H9 (cell line): ENCODE measurements around the gene BAIAP2L1. TPM values are rescaled to one million over a fixed set of nuclear protein-coding genes. Genes with fewer than 3 reads are reported as not detected.

Experiments used
- DNase-seq: peaks from one replicate; pipeline ENCODE4 v3.0.0-alpha.2; 2017
- H2AFZ ChIP-seq: one replicate; pipeline ENCODE4 v1.6.1; 2013; ENCODE audit warnings: mild to moderate bottlenecking, low read length, control low read depth, moderate library complexity
- H2AK5ac ChIP-seq: 2 replicates; pipeline ENCODE4 v1.6.1; 2013; ENCODE audit warnings: low read length, control low read depth, mixed read lengths; ENCODE audit not compliant: insufficient read length
- H2BK120ac ChIP-seq: one replicate; pipeline ENCODE4 v1.6.1; 2013; ENCODE audit warnings: low read depth, mild to moderate bottlenecking, low read length, control low read depth, inconsistent platforms; ENCODE audit not compliant: poor library complexity, severe bottlenecking
- H2BK12ac ChIP-seq: 2 replicates; pipeline ENCODE4 v1.6.1; 2013; ENCODE audit warnings: low read length, control low read depth, mixed read lengths, low read depth; ENCODE audit not compliant: insufficient read length
- H2BK15ac ChIP-seq: 2 replicates; pipeline ENCODE4 v1.6.1; 2013; ENCODE audit warnings: low read depth, low read length, control low read depth
- H2BK20ac ChIP-seq: one replicate; pipeline ENCODE4 v1.6.1; 2013; ENCODE audit warnings: low read depth, mild to moderate bottlenecking, low read length, control low read depth, inconsistent platforms; ENCODE audit not compliant: poor library complexity, severe bottlenecking
- H2BK5ac ChIP-seq: 2 replicates; pipeline ENCODE4 v1.6.1; 2013; ENCODE audit warnings: low read length, control low read depth, mixed read lengths; ENCODE audit not compliant: insufficient read length
- H3K14ac ChIP-seq: 2 replicates; pipeline ENCODE4 v1.6.1; 2013; ENCODE audit warnings: low read length, control low read depth; ENCODE audit not compliant: insufficient read depth
- H3K18ac ChIP-seq: 2 replicates; pipeline ENCODE4 v1.6.1; 2013; ENCODE audit warnings: low read depth, mild to moderate bottlenecking, mixed read lengths, low read length, control low read depth; ENCODE audit not compliant: insufficient read length
- H3K23ac ChIP-seq: 2 replicates; pipeline ENCODE4 v1.6.1; 2013; ENCODE audit warnings: low read length, control low read depth, mixed read lengths, low read depth; ENCODE audit not compliant: insufficient read length
- H3K23me2 ChIP-seq: 2 replicates; pipeline ENCODE4 v1.6.1; 2013; ENCODE audit warnings: low read depth, mild to moderate bottlenecking, mixed read lengths, low read length, control low read depth; ENCODE audit not compliant: insufficient read length, poor library complexity, severe bottlenecking
- H3K27ac ChIP-seq: 2 replicates; pipeline ENCODE4 v1.5.1; 2013; ENCODE audit warnings: low read length, control low read depth, mixed read lengths, low read depth; ENCODE audit not compliant: insufficient read length
- H3K27me3 ChIP-seq: 2 replicates; pipeline ENCODE4 v1.6.1; 2013; ENCODE audit warnings: low read length, control low read depth, inconsistent platforms; ENCODE audit not compliant: insufficient read depth
- H3K4ac ChIP-seq: 2 replicates; pipeline ENCODE4 v1.6.1; 2013; ENCODE audit warnings: low read depth, mild to moderate bottlenecking, control low read depth, inconsistent platforms, low read length, moderate library complexity
- H3K4me1 ChIP-seq: 2 replicates; pipeline ENCODE4 v1.6.1; 2013; ENCODE audit warnings: low read length, control low read depth, inconsistent platforms; ENCODE audit not compliant: insufficient read depth
- H3K4me2 ChIP-seq: 2 replicates; pipeline ENCODE4 v1.6.1; 2013; ENCODE audit warnings: low read length, control low read depth, mixed read lengths; ENCODE audit not compliant: insufficient read length, insufficient read depth
- H3K56ac ChIP-seq: 2 replicates; pipeline ENCODE4 v1.6.1; 2013; ENCODE audit warnings: low read depth, mild to moderate bottlenecking, mixed read lengths, low read length, control low read depth; ENCODE audit not compliant: insufficient read length
- H3K79me1 ChIP-seq: 2 replicates; pipeline ENCODE4 v1.6.1; 2013; ENCODE audit warnings: low read depth, mild to moderate bottlenecking, moderate library complexity, low read length, control low read depth, inconsistent platforms; ENCODE audit not compliant: insufficient read depth, poor library complexity, severe bottlenecking
- H3K79me2 ChIP-seq: 2 replicates; pipeline ENCODE4 v1.6.1; 2013; ENCODE audit warnings: low read length, control low read depth, inconsistent platforms; ENCODE audit not compliant: insufficient read depth
- H3K9ac ChIP-seq: 2 replicates; pipeline ENCODE4 v1.6.1; 2013; ENCODE audit warnings: low read length, control low read depth, mixed read lengths; ENCODE audit not compliant: insufficient read length; ENCODE audit errors: extremely low read depth
- H3K9me3 ChIP-seq: one replicate; pipeline ENCODE4 v1.6.1; 2013; ENCODE audit warnings: low read depth, low read length, inconsistent platforms; ENCODE audit not compliant: control insufficient read depth
- H3T11ph ChIP-seq: one replicate; pipeline ENCODE4 v1.6.1; 2013; ENCODE audit warnings: mild to moderate bottlenecking, low read length, control low read depth, inconsistent platforms
- H4K20me1 ChIP-seq: one replicate; pipeline ENCODE4 v1.6.1; 2013; ENCODE audit not compliant: control insufficient read depth, insufficient read length, insufficient read depth
- H4K5ac ChIP-seq: 2 replicates; pipeline ENCODE4 v1.6.1; 2013; ENCODE audit warnings: low read depth, mild to moderate bottlenecking, mixed read lengths, low read length, control low read depth; ENCODE audit not compliant: insufficient read length
- H4K8ac ChIP-seq: replicated peaks from 2 replicates; pipeline ENCODE4 v1.6.1; 2013; ENCODE audit warnings: low read length, control low read depth, mixed read lengths, low read depth; ENCODE audit not compliant: insufficient read length
- H4K91ac ChIP-seq: 2 replicates; pipeline ENCODE4 v1.6.1; 2013; ENCODE audit warnings: low read depth, mild to moderate bottlenecking, moderate library complexity, mixed read lengths, low read length, control low read depth; ENCODE audit not compliant: insufficient read length
- H3K27ac Mint-ChIP-seq, 3 experiments: 2 replicates in 2 of 3; 3 replicates in 1 of 3; pipeline ENCODE4 v1.8.0; 2020 to 2021; ENCODE audit warnings: mixed read lengths in 3 of 3, mild to moderate bottlenecking in 1 of 3, moderate library complexity in 1 of 3
- H3K27me3 Mint-ChIP-seq: 2 replicates; pipeline ENCODE4 v1.8.0; 2021; ENCODE audit warnings: low read depth, mild to moderate bottlenecking, moderate library complexity, mixed read lengths
- H3K36me3 Mint-ChIP-seq, 3 experiments: 2 replicates in 2 of 3; 3 replicates in 1 of 3; pipeline ENCODE4 v1.8.0; 2020 to 2021; ENCODE audit warnings: low read depth in 3 of 3, mixed read lengths in 3 of 3; ENCODE audit not compliant: insufficient read depth in 1 of 3
- H3K4me1 Mint-ChIP-seq, 2 experiments: 2 replicates each; pipeline ENCODE4 v1.8.0; 2020; ENCODE audit warnings: mixed read lengths in 2 of 2
- H3K4me3 Mint-ChIP-seq, 2 experiments: 2 replicates in 1 of 2; 3 replicates in 1 of 2; pipeline ENCODE4 v1.8.0; 2020 to 2021; ENCODE audit warnings: mild to moderate bottlenecking in 2 of 2, mixed read lengths in 2 of 2, moderate library complexity in 1 of 2
- H3K9me3 Mint-ChIP-seq, 2 experiments: 2 replicates in 1 of 2; 3 replicates in 1 of 2; pipeline ENCODE4 v1.8.0; 2020; ENCODE audit warnings: mild to moderate bottlenecking in 2 of 2, mixed read lengths in 2 of 2, moderate library complexity in 1 of 2
- WGBS: extraction: QIAGEN DNeasy Blood & Tissue Kit; methylation state at CpG from one replicate; pipeline ENCODE4 v1.1.7; 2013; ENCODE audit warnings: missing lambda C conversion rate, low lambda C conversion rate, mixed read lengths; ENCODE audit not compliant: insufficient read length; ENCODE audit errors: extremely low coverage; 5-methylcytosine and 5-hydroxymethylcytosine counted together
- total RNA-seq: library from RNA; stranded (reverse); gene quantifications from 2 replicates; pipeline ENCODE4 v1.2.1, GENCODE V29; 2021
- TF ChIP-seq, protein P1 (sequence below): fragments of 200-600 bp; sonication (generic); conservative IDR thresholded peaks from 3 replicates; pipeline ENCODE4 v1.8.0; 2021; ENCODE audit warnings: antibody characterized with exemption, mild to moderate bottlenecking

The BAIAP2L1 gene
- total RNA-seq, 1 experiment from 2014 or later: 25.9 TPM

DNA sequence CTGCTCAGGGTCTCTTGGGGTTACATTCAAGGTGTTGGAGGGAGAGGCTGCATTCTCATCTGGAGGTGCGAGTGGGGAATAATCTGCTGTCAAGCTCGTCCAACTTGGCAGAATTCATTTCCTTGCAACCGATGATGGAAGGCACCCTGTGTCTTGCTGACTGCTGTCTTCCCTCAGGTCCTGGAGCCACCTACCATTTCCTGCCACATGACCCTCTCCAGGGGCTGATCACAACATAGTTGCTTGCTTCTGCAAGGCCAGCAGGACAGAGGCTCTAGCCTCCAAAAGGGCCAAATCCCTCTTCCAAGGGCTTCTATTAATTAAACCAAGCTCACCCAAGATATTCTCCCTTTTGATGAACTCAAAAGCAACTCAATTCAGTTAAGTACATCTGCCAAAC, 133.6 kb downstream of the BAIAP2L1 start:
- Histone ChIP-seq H4K91ac (no peak overlapping the region), H2BK15ac (no peak overlapping the region), H2BK5ac (no peak overlapping the region), H3K23ac (no peak overlapping the region), H3T11ph (no peak overlapping the region), H2BK20ac (no peak overlapping the region), H4K8ac (no peak overlapping the region), H2BK120ac (no peak overlapping the region), H3K56ac (no peak overlapping the region), H3K23me2 (no peaks in the 10 kb centered on the region), H3K4me1 (no peaks in the 10 kb centered on the region), H4K5ac (no peak overlapping the region), H3K18ac (no peak overlapping the region), H3K27ac (no peak overlapping the region), H3K9ac (no peak overlapping the region), H3K14ac (no peak overlapping the region), H3K4ac (no peak overlapping the region), H2AK5ac (no peak overlapping the region), H3K4me2 (no peak overlapping the region), H2BK12ac (no peak overlapping the region), H2AFZ (no peak overlapping the region), H3K27me3 (no peaks in the 10 kb centered on the region), H3K9me3 (no peaks in the 10 kb centered on the region), H3K79me1 (no peaks in the 10 kb centered on the region), H4K20me1 (no peaks in the 10 kb centered on the region), H3K79me2 (no peaks in the 10 kb centered on the region)
- Mint-ChIP-seq H3K4me3 (no peak overlapping the region), H3K27me3 (no peaks in the 10 kb centered on the region; the same call in 1 of the 2 replicates), H3K27ac (no peak overlapping the region), H3K36me3 (peaks cover 0 to 6% (median 0%) of the 10 kb centered on the region in 3 experiments; a peak in 1 of 7 replicates), H3K4me1 (peaks cover 0 to 4% of the 10 kb centered on the region in 2 experiments; a peak in 3 of 4 replicates), H3K9me3 (no peaks in the 10 kb centered on the region)
- DNase-seq: no peak
- WGBS: no CpG with 5 or more reads among the region's 3 CpGs
- TF ChIP-seq, protein P1, sequence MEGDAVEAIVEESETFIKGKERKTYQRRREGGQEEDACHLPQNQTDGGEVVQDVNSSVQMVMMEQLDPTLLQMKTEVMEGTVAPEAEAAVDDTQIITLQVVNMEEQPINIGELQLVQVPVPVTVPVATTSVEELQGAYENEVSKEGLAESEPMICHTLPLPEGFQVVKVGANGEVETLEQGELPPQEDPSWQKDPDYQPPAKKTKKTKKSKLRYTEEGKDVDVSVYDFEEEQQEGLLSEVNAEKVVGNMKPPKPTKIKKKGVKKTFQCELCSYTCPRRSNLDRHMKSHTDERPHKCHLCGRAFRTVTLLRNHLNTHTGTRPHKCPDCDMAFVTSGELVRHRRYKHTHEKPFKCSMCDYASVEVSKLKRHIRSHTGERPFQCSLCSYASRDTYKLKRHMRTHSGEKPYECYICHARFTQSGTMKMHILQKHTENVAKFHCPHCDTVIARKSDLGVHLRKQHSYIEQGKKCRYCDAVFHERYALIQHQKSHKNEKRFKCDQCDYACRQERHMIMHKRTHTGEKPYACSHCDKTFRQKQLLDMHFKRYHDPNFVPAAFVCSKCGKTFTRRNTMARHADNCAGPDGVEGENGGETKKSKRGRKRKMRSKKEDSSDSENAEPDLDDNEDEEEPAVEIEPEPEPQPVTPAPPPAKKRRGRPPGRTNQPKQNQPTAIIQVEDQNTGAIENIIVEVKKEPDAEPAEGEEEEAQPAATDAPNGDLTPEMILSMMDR: no peak
